Hepatocyte (in vitro differentiated cells): ENCODE results near the gene ENTPD2.

ENCODE experiments used
- CTCF ChIP-seq: fragments of 200-600 bp; sonication (generic); IDR thresholded peaks from 2 replicates; pipeline ENCODE4 v1.5.1; 2016; ENCODE audit warnings: antibody characterized with exemption, mild to moderate bottlenecking; ENCODE audit not compliant: poor library complexity
- EZH2 ChIP-seq: fragments of 200-600 bp; sonication (generic); IDR thresholded peaks from 2 replicates; pipeline ENCODE4 v1.6.1; 2016; ENCODE audit warnings: antibody characterized with exemption, mild to moderate bottlenecking, borderline replicate concordance

GRCh38 chr9:137044502-137045177 is 9.2 kb downstream of the ENTPD2 start:
- TF ChIP-seq EZH2 (no peak), CTCF (no peak)
